K562 (cell line): ENCODE data around the gene FBXW12. TPM values are rescaled to one million over a fixed set of nuclear protein-coding genes. Genes with fewer than 3 reads are reported as not detected.
A peak's percentile ranks its signal among the peaks of the same experiment; 100 is the strongest.

Experiments used
- ATF1 ChIP-seq, 2 experiments: fragments of 450-650 bp in 1 of 2; IDR thresholded peaks; 2 replicates each; pipeline ENCODE4 v1.6.1; 2016; ENCODE audit warnings: missing compliant biosample characterization in 1 of 2, missing genetic modification characterization in 1 of 2
- CBX1 ChIP-seq: sonication (generic); IDR thresholded peaks from 2 replicates; pipeline ENCODE4 v1.6.1; 2016; ENCODE audit warnings: antibody characterized with exemption, low read depth, mild to moderate bottlenecking
- CBX2 ChIP-seq: fragments of 200-600 bp; sonication (generic); IDR thresholded peaks from one replicate; pipeline ENCODE4 v1.6.1; 2012; ENCODE audit warnings: mild to moderate bottlenecking, low read length, inconsistent platforms; ENCODE audit not compliant: insufficient read depth, poor library complexity, severe bottlenecking
- ELF2 ChIP-seq: fragments of 250-450 bp; sonication (Bioruptor Pico); IDR thresholded peaks from 2 replicates; pipeline ENCODE4 v1.5.0; 2021; ENCODE audit warnings: mild to moderate bottlenecking
- ESRRB ChIP-seq: fragments of 250-450 bp; sonication (Bioruptor Pico); IDR thresholded peaks from 2 replicates; pipeline ENCODE4 v1.5.0; 2020; ENCODE audit warnings: mild to moderate bottlenecking, moderate library complexity, borderline replicate concordance
- FOXP1 ChIP-seq: sonication (generic); formaldehyde crosslinking; IDR thresholded peaks from 2 replicates; pipeline ENCODE4 v1.8.0; 2022; ENCODE audit warnings: mild to moderate bottlenecking, missing genetic modification reagents
- GABPB1 ChIP-seq: sonication (generic); formaldehyde crosslinking; IDR thresholded peaks from 2 replicates; pipeline ENCODE4 v1.8.0; 2022; ENCODE audit warnings: mild to moderate bottlenecking, missing genetic modification reagents
- GABPB2 ChIP-seq: fragments of 250-450 bp; sonication (Bioruptor Pico); conservative IDR thresholded peaks from 2 replicates; pipeline ENCODE4 v1.5.1; 2021; ENCODE audit warnings: mild to moderate bottlenecking
- HCFC1 ChIP-seq: IDR thresholded peaks from 2 replicates; pipeline ENCODE4 v1.6.1; 2012; ENCODE audit warnings: low read depth, low read length, improper control_type of control experiment
- KDM5B ChIP-seq: fragments of 200-600 bp; sonication (generic); IDR thresholded peaks from 2 replicates; pipeline ENCODE4 v1.6.1; 2012; ENCODE audit warnings: low read depth, mild to moderate bottlenecking, moderate library complexity, low read length, control low read depth, inconsistent platforms; ENCODE audit not compliant: insufficient replicate concordance
- MAZ ChIP-seq, 2 experiments: fragments of 450-650 bp in 1 of 2; sonication (generic) in 1 of 2; formaldehyde crosslinking; IDR thresholded peaks in 1 of 2; conservative IDR thresholded peaks in 1 of 2; 2 replicates each; pipeline versions ENCODE4 v1.4.0 to v1.5.0; 2020; ENCODE audit warnings: mild to moderate bottlenecking in 1 of 2, missing genetic modification reagents in 1 of 2
- MNT ChIP-seq, 2 experiments: fragments of 450-650 bp; conservative IDR thresholded peaks; 2 replicates each; pipeline ENCODE4 v1.6.1; 2017; ENCODE audit warnings: mild to moderate bottlenecking in 2 of 2, moderate library complexity in 2 of 2
- ZNF785 ChIP-seq: fragments of 250-450 bp; sonication (Bioruptor Pico); IDR thresholded peaks from 2 replicates; pipeline ENCODE4 v1.4.0; 2020; ENCODE audit warnings: mild to moderate bottlenecking
- polyA plus RNA-seq, 8 experiments: library from polyadenylated mRNA; depleted of rRNA in 4 of 8; stranded (reverse) in 5 of 8; unstranded in 3 of 8; fragments of >200 nt; fragmentation: Nextera tagmentation in 2 of 8; fragmentation: Illumina TruSeq in 1 of 8; extraction: Ambion mirVana in 2 of 8; extraction: Trizol in 1 of 8; gene quantifications; 2 replicates each; pipeline versions ENCODE4 v1.2.1 to v1.2.3, GENCODE V29; 2011 to 2014; ENCODE audit warnings: inconsistent platforms in 1 of 8, missing spikeins in 1 of 8
- total RNA-seq, 7 experiments: library from RNA; depleted of rRNA in 6 of 7; stranded (reverse); fragments of >200 nt in 6 of 7; fragmentation: Illumina TruSeq in 2 of 7; extraction: Trizol in 2 of 7; gene quantifications; 2 replicates each; pipeline versions ENCODE4 v1.2.1 to v1.2.3, GENCODE V29; 2011 to 2021; ENCODE audit warnings: low replicate concordance in 1 of 7
- TF ChIP-seq, protein P1 (sequence below): fragments of 200-600 bp; sonication (generic); IDR thresholded peaks from one replicate; pipeline ENCODE4 v1.6.1; 2012; ENCODE audit warnings: mild to moderate bottlenecking, low read depth, low read length, inconsistent platforms

Gene FBXW12
- total and polyA plus RNA-seq, 9 of the 15 experiments (the other 6 are each of a cell fraction or from before 2014, with no cell fraction given): 0.04 to 0.07 (median 0.06) TPM; not detected in 6

GRCh38 chr3:48439820-48440589 is 68.0 kb downstream of the FBXW12 start, which contains the start of the genes CCDC51 and TMA7 (continued):
- TF ChIP-seq, protein P1, sequence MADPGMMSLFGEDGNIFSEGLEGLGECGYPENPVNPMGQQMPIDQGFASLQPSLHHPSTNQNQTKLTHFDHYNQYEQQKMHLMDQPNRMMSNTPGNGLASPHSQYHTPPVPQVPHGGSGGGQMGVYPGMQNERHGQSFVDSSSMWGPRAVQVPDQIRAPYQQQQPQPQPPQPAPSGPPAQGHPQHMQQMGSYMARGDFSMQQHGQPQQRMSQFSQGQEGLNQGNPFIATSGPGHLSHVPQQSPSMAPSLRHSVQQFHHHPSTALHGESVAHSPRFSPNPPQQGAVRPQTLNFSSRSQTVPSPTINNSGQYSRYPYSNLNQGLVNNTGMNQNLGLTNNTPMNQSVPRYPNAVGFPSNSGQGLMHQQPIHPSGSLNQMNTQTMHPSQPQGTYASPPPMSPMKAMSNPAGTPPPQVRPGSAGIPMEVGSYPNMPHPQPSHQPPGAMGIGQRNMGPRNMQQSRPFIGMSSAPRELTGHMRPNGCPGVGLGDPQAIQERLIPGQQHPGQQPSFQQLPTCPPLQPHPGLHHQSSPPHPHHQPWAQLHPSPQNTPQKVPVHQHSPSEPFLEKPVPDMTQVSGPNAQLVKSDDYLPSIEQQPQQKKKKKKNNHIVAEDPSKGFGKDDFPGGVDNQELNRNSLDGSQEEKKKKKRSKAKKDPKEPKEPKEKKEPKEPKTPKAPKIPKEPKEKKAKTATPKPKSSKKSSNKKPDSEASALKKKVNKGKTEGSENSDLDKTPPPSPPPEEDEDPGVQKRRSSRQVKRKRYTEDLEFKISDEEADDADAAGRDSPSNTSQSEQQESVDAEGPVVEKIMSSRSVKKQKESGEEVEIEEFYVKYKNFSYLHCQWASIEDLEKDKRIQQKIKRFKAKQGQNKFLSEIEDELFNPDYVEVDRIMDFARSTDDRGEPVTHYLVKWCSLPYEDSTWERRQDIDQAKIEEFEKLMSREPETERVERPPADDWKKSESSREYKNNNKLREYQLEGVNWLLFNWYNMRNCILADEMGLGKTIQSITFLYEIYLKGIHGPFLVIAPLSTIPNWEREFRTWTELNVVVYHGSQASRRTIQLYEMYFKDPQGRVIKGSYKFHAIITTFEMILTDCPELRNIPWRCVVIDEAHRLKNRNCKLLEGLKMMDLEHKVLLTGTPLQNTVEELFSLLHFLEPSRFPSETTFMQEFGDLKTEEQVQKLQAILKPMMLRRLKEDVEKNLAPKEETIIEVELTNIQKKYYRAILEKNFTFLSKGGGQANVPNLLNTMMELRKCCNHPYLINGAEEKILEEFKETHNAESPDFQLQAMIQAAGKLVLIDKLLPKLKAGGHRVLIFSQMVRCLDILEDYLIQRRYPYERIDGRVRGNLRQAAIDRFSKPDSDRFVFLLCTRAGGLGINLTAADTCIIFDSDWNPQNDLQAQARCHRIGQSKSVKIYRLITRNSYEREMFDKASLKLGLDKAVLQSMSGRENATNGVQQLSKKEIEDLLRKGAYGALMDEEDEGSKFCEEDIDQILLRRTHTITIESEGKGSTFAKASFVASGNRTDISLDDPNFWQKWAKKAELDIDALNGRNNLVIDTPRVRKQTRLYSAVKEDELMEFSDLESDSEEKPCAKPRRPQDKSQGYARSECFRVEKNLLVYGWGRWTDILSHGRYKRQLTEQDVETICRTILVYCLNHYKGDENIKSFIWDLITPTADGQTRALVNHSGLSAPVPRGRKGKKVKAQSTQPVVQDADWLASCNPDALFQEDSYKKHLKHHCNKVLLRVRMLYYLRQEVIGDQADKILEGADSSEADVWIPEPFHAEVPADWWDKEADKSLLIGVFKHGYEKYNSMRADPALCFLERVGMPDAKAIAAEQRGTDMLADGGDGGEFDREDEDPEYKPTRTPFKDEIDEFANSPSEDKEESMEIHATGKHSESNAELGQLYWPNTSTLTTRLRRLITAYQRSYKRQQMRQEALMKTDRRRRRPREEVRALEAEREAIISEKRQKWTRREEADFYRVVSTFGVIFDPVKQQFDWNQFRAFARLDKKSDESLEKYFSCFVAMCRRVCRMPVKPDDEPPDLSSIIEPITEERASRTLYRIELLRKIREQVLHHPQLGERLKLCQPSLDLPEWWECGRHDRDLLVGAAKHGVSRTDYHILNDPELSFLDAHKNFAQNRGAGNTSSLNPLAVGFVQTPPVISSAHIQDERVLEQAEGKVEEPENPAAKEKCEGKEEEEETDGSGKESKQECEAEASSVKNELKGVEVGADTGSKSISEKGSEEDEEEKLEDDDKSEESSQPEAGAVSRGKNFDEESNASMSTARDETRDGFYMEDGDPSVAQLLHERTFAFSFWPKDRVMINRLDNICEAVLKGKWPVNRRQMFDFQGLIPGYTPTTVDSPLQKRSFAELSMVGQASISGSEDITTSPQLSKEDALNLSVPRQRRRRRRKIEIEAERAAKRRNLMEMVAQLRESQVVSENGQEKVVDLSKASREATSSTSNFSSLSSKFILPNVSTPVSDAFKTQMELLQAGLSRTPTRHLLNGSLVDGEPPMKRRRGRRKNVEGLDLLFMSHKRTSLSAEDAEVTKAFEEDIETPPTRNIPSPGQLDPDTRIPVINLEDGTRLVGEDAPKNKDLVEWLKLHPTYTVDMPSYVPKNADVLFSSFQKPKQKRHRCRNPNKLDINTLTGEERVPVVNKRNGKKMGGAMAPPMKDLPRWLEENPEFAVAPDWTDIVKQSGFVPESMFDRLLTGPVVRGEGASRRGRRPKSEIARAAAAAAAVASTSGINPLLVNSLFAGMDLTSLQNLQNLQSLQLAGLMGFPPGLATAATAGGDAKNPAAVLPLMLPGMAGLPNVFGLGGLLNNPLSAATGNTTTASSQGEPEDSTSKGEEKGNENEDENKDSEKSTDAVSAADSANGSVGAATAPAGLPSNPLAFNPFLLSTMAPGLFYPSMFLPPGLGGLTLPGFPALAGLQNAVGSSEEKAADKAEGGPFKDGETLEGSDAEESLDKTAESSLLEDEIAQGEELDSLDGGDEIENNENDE: no peak
- TF ChIP-seq MNT (conservative IDR thresholded peaks at IDR 0.05): peak; percentile 66 to 82
- TF ChIP-seq ESRRB (CRISPR knock-in tag): no peak
- no peak for TF ChIP-seq ATF1 (CRISPR knock-in tag; IDR thresholded peaks at IDR 0.05)
- peak; percentile 94 for TF ChIP-seq ATF1 (tag; IDR thresholded peaks at IDR 0.05)
- peak; percentile 87 for TF ChIP-seq ELF2 (CRISPR knock-in tag)
- no peak for TF ChIP-seq FOXP1 (CRISPR knock-in tag)
- peak; percentile 56 to 72; a peak in 3 of 4 replicates for TF ChIP-seq MAZ (CRISPR knock-in tag; conservative IDR thresholded peaks at IDR 0.05 in 1 of 2, IDR thresholded peaks at IDR 0.05 in 1 of 2)
- TF ChIP-seq GABPB2 (CRISPR knock-in tag): no peak
- TF ChIP-seq CBX2: no peak
- 0 out of 2 replicates have a peak, but pooled peaks have one; percentile 59 for TF ChIP-seq CBX1
- TF ChIP-seq KDM5B: peak; percentile 62
- no peak for TF ChIP-seq ZNF785 (CRISPR knock-in tag)
- peak; percentile 93 for TF ChIP-seq GABPB1
- TF ChIP-seq HCFC1: peak; percentile 69; the same call in 1 of the 2 replicates
